Hypothalamus (tissue), 51 donors: Measurements from ENCODE around the gene THSD4.
A peak's percentile ranks its signal among the peaks of the same experiment; 100 is the strongest.
"Not testable (repeated sequence)": the region's sequence is repeated elsewhere in the genome, so short reads cannot be mapped to it uniquely, and the experiment has no call there.

Experiments used
- DNase-seq, 51 donors: peaks; one replicate each; lab custom pipeline; 2025; lab: John Stamatoyannopoulos, UW

Gene THSD4

DNA sequence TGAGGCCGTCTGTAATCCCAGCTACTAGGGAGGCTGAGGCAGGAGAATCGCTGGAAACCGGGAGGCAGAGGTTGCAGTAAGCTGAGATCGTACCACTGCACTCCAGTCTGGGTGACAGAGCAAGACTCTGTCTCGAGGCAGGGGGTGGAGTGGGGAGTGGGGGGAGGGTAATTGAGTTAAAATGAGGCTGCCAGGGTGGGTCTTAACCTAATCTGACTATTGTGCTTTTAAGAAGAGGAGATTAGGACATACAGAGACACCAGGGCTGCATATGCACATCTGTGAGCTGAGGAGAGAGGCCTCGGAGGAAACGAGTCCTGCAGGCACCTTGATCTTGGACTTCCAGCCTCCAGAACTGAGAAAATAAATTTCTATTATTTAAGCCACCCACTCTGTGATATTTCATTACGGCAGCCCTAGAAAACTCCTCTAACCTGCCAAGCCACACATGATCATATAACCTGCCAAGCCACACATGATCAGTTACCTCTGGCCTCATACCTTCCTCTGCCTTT, 197.0 kb downstream of the THSD4 start:
- DNase-seq, result no peak

DNA sequence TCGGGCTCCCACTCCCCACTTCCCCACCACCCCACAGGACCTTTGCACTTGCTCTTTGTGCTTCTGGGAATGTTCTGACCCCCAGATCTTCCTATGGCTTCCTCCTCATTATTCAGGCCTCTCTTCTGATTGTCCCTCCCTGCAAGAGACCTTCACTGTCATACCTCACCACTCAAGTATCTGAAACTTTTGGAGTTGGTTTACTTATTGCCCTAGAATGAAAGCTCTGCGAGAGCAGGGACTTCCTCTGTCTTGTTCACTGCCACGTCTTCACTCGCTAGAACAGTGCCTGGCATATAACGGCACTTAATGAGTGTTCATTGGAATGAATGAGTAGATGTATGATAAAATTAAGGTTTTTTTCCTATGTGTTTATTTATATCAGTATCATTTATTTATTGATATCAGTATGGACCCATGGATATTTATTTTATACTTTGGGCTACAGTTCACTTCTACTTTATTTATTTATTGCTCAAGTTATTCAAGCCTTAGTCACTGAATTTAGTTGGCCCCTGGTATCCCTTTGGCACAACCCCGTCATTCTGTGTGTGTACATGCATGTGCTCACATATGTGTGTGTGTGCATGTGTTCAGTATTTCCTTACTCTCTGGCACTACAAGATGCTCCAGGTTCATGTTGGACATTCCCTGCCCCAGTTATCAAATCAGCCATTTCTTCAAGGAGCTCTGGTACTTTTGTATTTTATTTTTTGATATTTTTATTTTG, 197.6 kb downstream of the THSD4 start:
- DNase-seq, result no peak

DNA sequence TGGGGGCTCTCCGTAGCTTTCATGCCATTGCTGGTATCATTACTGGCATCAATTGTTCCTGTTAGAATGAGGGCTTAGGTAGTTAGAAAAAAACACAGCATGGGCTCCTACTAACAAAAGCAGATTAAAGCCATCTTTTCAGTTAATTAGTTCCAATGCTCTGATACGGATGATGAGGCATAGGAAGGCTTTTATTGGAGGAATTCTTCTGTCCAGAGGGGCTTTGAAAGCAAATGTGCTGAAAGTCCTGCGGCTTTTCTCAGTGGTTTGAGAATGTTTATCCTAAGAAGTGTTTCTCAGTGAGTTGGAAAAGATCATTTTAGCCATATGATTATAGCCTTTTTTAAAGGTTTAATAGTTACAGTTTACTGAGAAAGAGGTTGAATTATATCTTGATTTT, 198.5 kb downstream of the THSD4 start:
- no peak for DNase-seq

DNA sequence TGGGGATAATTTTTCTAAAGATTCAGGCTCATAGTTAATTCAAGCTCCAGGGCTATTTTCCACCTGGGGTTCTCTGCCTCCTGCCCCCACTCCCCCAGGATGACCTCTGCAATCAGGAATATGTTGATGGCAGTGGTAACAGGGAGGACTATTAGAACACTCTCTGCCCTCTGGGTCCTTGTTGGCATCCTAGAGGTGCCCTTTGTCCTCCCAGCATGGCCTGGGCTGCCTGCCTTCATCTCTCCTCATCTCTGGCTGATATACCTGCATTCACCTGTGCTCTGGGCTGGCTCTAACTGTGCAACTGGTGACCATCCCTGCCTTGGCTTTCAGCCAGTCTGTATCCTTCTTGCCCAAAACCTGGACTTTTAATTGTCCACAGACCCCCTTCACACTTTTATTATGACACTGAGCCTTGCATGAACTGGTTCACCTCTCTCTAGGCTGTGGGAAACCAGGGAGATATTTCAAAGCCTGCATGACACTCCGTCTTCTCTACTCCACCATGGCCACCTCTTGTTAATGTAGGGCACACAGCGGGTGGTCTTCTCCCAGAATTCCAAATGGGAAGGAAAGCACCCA, 199.8 kb downstream of the THSD4 start:
- DNase-seq, result no peak

DNA sequence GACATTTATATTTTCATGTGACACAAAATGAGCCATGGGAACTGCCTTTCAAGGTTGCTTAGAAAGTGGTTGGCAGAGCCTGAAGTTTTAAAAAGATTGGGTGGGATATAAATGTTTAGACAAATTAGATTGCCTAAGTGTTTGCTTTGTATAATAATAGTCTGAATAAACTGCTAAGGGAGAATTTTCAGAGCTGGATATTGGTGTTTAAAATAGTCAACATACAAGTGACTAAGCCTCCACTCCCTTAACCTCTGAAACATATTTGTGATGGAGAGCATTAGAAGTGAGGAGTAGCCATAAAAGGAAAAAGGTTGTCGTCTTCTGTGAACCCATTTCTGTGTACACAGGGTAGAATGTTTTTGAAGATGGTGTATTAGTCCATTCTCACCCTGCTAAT, 201.6 kb downstream of the THSD4 start:
- DNase-seq, result no peak

DNA sequence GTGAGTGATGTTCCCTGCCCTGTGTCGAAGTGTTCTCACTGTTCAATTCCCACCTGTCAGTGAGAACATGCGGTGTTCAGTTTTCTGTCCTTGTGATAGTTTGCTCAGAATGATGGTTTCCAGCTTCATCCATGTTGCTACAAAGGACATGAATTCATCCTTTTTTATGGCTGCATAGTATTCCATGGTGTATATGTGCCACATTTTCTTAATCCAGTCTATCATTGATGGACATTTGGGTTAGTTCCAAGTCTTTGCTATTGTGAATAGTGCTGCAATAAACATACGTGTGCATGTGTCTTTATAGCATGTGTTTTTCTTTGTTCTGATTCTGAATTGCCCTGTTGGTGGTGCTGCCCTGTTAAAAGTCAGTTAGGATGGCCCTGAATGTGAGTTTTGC, 204.2 kb downstream of the THSD4 start:
- DNase-seq, result not testable (repeated sequence)

DNA sequence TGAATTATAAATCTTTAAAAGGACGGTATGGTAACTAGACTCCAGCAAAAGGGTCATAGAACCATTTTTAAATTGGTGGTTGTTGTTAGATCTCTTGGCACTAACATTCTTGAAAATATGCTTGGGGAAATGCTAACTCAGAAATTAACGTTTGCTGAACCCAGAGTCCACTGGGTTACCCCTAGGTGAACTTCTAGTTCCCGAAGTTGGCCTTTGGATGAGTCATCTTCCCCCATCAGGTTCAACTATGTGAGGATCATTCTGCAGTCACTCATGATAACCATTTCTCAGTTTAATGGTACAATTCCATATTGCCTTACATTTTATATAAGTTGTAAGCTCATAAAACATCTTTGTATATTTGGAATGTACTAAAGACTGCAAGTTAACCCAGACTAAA, 204.7 kb downstream of the THSD4 start:
- DNase-seq, result no peak

DNA sequence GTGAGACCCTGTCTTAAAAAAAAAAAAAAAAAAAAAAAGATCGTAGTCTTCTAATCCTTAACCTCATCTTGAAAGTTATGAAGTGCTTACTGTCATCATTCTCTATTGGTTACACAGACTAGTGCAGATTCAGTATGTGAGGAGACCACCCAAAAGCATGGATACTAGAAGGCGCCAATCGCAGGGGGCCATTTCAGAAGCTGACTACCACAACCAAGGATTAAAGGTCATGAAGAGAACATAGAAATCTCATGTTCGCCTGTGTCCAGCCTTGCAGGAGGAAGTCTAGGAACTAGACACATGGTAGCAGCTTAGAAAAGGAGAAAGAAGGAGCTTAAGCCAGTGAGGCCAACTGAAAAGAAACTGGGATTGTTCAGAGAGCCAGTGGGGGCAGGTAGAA, 207.8 kb downstream of the THSD4 start:
- no peak for DNase-seq

DNA sequence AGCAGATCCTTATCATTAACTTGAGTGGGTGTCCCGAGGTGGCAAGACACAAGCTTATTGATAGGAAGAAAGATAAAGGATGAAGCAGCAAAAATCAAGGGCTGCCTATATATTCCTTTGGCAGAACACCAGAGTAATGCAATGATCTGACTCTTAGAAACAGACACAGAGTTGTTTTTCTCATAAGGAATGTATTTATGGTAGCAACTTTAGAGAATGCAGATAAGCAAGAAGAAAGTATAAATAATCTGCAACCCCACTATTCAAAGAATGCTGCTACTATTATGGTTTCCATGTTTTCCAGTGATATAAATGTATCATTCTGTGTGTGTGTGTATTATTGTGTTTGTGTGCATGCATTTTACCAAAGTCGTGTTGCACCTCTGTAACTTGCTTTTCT, 208.3 kb downstream of the THSD4 start:
- no peak for DNase-seq

DNA sequence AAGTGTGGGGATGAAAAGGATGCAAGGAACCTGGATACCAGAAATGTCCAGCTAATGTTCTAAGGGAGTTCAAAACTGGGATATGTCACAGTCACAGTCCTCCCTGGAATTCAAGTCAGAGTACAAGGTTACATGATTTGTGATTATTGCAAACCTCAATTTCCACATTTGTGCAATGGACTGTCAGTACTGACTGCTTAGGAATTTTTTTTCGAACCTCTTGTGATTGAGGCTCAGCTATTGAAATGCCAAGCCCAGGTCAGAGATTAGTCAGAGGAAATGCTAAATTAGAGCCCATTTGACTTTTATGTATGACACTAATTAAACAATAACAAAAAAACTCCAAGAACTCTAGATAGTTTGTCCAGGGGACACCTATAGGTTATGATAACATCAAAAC, 210.2 kb downstream of the THSD4 start:
- no peak for DNase-seq

DNA sequence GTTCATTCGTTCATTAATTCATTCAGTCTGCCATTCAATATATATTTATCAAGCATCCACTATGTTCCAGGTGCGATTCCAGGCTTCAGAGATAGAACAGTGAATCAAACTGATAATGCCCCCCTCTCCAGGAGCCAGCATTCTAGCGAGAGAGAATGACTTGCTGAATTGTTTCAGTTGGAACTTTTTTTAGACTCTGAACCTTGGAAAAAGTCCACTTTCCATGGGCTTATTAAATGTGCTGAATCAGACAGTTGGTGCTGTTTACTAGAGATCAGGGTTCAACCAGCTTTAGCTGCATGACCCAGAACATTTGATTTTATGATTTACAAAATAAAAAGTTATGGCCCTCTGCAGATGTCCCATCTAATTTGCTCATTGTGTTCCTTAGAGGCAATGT, 213.2 kb downstream of the THSD4 start:
- DNase-seq, result no peak

DNA sequence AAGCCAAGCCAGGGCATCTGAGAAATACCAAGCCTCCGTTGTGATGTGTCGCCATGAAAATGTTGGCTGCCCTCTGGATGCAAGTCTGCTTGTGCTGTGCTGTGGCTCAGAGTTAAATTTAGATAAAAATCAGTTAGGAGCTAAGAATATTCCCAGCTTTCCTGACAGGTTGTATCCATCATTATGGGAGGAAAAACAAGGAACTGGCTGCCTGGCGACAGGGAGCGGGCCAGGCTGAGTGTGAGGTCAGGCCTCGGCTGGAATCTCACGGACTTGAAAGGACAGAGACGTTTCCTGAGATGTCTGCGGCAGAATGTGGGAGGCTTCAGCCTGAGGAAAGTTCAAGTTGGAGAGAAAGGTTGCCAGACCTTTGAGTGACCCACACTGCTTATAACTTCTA, 213.8 kb downstream of the THSD4 start:
- peak in 1 of 51 donors; percentile 1 for DNase-seq

DNA sequence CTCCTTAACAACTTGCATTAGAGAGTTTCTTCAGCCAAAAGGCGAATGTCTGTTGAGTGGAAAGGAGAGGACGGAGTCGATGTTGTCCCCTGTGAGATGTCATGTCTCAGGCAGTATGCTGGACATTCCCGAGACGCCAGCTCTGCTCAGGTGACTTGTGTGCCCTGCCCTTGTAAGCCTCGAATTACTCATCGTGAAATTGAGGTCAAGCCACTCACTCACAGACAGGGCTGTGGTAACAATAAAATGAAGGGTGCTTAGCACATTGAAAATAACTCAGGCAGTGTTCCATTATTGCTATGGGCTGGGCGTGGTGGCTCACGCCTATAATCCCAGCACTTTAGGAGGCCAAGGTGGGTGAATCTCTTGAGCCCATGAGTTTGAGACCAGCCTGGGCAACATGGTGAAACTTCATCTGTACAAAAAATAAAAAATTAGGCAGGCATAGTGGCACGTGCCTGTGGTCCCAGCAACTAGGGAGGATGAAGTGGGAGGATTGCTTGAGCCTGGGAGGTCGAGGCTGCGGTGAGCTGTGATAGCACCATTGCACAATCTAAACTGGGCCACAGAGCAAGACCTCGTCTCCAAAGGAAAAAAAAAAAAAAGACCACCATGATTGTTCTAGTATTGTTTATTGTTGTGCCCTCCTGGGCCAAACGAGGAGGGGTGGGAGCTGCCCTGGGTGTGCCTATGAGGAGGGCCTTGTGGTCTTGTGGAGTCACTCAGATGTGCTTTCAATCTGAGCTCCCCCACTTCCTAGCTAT, 214.4 kb downstream of the THSD4 start:
- DNase-seq, result no peak

DNA sequence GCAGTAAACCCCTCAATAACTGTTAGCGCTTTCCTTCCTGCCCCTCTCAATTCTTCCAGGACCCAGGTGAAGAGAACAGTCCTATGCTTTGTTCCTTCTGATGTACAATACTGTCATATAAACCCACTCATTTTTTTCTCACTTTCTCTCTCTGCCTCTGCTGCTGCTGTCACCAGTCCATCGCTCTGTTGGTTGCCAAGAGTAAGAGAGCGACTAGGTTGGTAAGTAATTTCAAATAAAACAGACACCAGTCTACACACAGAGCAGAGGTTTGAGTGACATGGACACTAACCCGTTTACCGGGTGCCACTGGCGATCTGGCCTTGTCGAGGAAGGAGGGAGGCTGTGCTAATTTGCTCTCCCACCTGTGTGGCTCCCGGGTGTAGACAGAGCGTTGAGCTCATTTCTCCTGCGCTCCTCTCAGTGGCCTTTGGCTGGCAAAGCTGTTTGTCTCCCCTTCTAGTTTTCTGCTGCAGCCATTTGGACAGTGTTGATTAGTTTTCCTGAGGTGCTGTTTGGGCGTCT, 215.4 kb downstream of the THSD4 start:
- no peak for DNase-seq

DNA sequence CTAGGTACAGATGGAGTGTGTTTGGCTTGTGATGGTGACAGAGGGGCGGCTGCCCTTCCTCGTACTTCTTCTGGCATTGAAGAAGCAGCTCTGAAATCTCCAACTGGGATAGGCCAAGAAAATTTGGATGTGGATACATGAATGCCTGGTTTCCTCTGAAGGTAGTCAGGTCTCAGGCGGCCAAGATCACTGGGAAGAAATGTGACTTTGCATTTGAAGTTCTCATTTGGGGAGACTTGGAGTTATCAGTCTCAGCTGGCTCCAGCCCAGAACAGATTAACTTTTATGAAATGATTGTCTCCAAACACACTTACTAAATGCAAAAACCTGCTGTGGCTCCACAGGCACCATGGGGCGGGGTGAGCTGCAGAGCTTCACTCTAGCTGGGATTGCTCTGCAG, 215.9 kb downstream of the THSD4 start:
- no peak for DNase-seq

DNA sequence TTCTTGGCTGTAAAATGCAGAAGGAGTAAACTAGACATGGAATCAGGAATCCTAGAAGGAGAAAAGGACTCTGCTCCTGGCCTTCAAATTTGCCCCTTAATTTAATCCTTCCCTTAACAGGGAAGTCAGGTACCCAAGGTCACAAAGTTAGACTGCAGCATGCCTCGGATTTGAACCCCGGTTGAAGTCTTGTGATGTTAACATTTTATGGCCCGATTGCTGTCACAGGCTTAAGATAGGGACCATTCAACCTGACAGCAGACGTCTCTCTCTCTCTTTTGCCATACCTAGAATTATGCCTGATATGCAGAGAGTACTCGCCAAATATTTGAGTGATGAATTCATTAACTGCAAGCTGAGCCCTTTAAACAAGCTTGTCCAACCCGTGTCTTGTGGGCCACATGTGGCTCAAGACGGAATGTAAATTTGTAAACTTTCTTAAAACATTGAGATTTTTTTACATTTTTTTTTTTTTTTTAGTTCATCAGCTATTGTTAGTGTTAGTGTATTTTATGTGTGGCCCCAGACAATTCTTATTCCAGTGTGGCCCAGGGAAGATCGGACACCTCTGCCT, 217.2 kb downstream of the THSD4 start:
- no peak for DNase-seq

DNA sequence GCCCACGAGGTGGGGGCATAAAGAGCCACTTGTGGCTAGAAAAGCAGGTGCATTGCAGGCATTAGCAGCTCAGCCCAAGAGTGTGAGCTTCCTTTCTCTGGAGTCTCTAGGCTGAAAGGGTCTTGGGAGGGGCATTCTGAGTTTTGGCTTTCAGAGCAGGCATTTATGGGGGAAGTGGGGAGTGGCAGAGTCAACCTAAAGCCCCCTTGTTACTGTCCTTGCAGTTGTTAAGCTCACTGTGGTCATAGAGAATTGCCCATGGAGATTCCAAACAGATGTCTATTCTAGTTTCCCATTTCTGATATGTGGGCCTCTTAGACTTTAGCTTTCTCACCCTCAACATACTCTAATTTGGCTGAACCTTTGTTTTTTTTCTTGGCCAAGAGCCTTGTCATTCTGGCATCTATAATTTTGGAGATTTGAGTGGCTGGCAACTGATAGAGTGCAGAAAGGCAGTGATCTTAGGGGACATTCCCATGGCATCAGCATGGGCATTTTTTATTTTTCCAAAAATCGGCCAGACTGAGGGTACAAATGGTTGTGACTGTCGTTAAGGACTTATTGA, 217.9 kb downstream of the THSD4 start:
- no peak for DNase-seq

DNA sequence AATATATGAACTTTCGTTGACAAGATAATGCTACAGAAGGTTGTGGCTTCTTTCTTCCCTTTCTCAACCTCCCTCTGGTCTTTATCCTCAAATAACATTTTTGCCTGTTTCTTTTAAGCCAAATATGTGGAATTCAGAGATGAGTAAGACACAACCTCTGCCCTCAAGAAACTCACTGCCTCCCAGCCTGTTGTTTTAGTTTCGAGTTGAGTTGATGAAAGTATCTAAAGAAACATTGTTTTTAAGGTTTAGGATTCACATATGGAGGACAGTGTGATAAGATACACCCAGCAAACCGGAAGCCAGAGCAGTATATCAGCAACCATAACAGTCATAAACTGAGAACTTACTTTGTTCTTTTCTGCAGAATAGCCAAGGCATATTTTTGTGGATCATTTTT, 218.6 kb downstream of the THSD4 start:
- DNase-seq, result no peak

DNA sequence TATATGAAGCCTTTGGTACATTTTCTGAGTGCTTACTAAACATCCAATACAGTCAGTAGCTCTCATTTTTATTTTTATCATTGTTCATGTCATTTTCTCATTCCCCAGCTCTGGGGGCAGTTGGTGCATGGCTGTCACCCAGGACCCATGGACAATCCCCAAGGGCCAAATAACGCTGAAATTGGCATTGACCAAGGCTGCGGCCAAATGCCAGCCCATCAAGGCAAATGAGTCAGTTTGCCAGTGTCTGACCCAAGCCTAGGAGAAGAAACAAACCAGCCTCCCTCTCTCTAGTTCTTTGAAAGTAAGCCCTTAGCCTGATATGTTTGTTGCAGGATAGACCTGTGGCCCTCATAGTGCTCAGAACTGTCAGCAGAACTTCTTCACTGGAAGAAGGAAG, 219.2 kb downstream of the THSD4 start:
- no peak for DNase-seq

DNA sequence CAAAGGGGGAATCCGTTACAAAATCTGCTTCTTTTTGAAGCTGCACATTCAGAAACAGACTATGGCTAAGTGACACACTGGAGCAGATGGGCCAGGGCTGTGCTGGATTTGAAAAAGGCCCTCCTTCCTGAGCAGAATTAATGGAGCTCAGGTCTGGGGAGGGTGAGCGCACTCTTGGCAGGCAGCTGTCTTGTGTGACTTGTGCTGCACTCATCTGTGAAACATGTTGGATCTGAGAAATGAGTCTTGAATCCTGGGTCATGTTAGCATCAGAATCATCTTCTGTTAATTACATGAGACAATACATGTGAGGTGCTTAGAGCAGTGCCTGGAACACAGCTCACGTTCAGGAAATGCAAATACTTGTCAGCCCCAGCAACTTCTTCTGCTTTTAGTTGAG, 219.6 kb downstream of the THSD4 start:
- DNase-seq, result no peak

DNA sequence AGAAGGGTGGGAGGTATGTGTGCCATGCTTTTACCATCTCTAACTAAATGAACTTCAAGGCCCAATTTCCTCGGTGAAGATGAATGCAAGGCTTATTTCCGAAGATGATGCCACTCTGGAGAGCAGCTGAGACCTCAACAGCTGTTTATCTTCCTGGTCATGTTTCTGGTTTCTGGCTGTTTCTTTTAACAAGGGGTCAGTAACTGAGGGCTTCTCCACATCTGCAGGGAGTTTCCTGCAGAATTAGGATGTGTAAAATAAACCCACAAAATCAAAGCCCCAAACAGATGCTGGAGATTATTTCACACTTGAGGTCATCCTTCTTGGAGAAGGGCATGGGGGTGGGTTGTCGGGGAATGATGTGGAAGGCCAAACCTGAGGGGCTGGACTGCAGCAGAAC, 220.3 kb downstream of the THSD4 start:
- no peak for DNase-seq
